ENCODE results near the gene TNS3.

The TNS3 gene

DNA sequence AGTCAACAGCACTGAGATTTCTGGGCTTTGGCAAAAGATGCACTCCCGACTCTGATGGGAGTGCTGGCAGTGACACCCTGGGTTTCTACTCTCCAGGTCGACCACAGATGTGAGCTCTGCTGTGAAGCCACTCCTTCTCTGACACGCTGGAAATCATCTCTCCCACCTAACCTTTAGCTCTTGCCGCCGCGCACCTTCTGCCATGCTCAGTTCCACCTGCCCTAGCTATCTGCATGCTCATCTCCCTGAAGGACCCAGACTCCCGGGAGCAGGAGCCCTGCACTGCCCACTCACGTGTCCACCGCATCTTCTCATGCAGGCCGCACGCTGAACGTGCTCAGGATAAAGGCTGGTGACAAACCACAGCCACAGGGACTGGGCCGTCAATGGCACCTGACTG is 174.8 kb downstream of the TNS3 start:
- no peak for DNase-seq (ENCODE audit: low read depth in 2 of 2)

DNA sequence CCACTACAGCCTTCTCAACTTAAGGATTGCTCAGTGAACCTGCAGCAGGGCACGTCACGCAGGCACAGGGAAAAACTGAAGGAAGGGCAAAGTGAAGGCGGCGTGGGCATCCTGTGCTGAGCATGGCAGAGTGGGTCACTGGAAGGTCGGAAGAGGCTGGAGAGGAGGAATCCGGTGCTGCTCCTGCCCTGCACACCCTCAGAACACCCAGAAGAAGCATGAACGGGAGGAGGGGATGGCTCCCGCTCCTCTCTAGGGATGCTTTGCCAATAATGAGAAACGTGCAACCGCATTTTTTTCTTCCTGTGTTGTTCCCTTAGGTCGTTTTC is 175.1 kb downstream of the TNS3 start:
- no peak for DNase-seq (ENCODE audit: low read depth in 2 of 2)

GRCh38 chr7:47405921-47406800 is 175.8 kb downstream of the TNS3 start:
- DNase-seq (ENCODE audit: low read depth in 2 of 2), result no peak

DNA sequence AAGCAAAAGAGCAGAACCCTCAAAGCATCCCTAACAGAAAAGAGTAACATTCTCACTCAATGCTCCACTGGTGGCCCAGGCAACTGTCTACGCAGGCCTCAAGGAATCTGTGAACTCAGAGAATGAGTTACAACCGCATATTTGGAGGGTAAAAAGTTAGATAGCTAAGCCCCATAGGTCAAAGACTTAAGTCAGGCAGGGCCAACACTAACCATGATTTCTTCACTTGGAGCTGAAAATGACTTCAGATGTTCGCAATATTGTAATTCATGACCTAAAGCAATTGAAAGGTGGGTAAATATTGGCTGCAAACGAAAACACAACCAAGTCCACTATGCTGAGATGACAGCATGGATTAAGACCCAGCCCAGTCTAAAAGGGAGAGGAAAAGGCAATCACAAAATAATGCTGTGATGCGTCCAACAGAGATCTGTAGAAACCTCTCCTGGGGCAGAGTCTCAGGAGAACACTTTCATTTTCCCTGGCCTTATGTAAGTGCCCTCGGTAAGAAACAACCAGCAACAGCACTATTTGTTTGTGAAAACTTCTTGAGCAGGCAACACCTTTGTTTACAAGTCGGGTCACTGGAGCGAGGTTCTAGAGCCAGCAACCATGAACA is 176.5 kb downstream of the TNS3 start:
- no peak for DNase-seq (ENCODE audit: low read depth in 2 of 2)

DNA sequence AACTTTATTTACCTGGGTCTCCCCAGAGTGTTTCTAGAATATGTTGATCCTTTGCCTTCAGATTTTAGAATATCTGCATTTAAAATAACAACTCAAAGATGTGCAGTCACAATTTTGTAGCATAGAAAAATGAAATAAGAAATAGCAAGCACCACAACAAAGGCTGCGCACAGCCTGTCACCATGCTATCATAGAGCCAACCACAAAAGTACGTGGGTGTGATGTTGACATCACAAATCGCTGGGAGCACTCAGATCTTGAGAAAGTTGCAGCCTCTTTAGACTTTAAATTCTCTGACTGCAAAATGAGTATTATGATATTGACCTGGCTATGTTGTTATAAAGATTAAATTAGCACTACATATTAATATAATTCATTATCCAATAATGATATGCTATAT is 177.9 kb downstream of the TNS3 start:
- DNase-seq (ENCODE audit: low read depth in 2 of 2), result no peak

GRCh38 chr7:47402941-47403866 is 178.7 kb downstream of the TNS3 start:
- DNase-seq (ENCODE audit: low read depth in 2 of 2), result no peak

DNA sequence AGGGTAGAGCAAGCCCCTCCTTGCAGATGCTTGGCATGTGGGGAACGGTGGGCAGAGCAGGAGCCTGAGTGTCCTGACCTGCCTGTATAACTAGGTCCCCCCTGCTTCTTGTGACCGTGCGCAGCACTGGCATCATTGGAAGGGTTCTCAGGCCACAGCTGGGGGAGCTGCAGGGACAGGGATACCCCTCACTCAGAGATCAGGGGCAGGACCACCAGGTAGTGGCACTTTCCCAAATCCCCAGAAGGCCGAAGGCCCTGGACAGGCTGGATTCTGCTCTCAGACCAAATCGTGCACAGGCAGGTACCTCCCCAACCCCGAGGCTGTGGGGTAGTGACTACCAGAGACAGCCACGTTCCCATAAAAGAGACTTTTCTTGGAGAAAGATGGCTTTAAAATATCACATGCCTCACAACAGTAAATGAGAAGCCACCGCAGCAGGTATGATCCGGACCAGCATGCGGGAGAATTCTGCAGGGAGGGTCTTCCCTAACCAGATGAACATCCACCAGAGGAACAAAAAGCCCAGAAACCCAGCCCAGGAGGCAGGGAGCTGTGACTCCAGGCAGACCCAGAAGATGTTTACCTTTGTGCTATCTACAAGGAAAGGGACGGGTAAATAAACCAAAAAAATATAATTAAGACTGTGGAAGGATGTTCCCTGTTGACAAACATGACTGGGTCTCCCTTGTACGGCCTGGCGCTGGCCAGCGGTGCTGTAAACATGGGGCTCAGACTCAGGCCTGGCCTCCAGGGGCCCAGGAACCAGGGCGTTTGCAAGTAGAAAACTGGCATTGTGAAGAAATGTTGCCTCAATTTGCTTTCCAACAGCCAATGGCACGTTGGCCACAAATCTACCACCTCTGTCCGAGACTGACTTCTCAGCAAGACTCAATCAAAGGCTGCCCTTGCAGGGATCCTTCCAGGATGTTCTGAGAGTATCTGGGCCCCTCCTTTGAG is 180.0 kb downstream of the TNS3 start:
- no peak for DNase-seq (ENCODE audit: low read depth in 2 of 2)

DNA sequence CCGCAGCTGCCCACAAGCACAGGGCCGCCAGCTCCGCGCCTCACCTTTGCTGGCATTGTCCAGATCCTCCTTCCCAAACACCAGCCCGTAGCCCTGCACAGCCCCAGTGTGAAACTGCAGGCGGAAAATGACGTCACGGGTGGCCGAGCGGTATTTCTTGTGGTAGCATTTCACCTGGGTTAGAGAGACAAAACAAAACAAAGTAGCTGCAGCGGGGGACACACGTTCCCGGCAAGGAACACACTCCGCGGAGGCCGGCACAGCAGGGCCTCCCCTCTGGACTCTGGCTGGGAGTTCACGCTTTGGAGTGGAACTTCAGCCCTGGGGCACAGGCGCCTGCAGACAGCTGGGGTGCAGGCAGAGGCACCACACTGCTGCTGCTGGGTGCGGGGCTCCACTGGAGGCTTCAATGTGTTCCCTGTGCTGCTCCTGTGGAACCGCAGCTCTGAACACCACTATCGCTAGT is 181.1 kb downstream of the TNS3 start:
- no peak for DNase-seq (ENCODE audit: low read depth in 2 of 2)

GRCh38 chr7:47400001-47400400 is 181.9 kb downstream of the TNS3 start:
- no peak for DNase-seq (ENCODE audit: low read depth in 2 of 2)

- DNase-seq (ENCODE audit: low read depth in 2 of 2), result no peak
Observed at GRCh38 chr7:47394751-47395252, 187.1 kb downstream of the TNS3 start.

DNA sequence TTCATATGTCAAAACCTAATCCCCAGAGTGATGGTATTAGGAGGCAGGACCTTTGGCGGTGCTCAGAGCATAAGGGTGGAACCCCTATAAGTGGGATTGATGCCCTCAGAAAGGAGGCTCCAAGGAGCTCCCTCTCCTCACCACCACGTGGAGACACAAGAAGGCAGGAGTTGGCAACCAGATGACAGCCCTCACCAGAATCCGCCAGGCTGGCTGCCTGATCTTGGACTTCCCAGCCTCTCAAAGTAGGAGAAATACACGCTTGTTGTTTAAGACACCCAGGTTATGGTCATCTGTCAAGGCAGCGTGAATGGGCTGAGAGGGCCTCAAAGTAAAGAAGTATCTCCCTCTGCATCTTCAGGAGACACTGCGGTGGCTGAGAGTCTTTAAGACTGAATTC is 187.7 kb downstream of the TNS3 start:
- no peak for DNase-seq (ENCODE audit: low read depth in 2 of 2)

GRCh38 chr7:47393406-47393805 is 188.5 kb downstream of the TNS3 start:
- no peak for DNase-seq (ENCODE audit: low read depth in 2 of 2)

DNA sequence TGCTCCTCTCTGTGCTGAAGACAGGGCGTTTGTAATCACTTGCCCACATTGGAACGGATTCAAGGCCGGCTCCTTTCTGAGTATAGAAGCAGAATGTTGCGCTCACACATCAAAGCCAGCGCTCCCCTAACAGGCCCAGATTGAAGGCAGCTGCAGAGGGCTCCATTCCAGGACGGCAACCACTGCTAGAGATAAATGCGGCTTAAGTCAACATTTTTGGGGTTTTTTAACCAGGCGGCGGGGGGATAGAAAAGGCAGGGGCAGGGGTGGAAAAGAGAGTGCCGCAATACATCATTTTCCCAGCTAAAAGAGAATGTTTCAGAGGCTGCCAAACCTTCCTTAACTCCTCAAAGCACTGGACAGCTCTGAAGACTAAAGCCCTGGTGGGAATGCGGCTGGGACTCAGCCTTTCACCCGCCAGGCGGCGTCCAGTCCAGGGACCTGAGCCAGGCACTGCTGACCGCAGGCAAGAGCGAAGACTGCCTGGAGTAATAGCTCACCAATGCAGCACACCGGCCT is 189.6 kb downstream of the TNS3 start:
- DNase-seq (ENCODE audit: low read depth in 2 of 2), result no peak

GRCh38 chr7:47391726-47392125 is 190.2 kb downstream of the TNS3 start:
- no peak for DNase-seq (ENCODE audit: low read depth in 2 of 2)

- DNase-seq (ENCODE audit: low read depth in 2 of 2), result no peak
Observed at GRCh38 chr7:47390914-47391313, 191.0 kb downstream of the TNS3 start.

DNA sequence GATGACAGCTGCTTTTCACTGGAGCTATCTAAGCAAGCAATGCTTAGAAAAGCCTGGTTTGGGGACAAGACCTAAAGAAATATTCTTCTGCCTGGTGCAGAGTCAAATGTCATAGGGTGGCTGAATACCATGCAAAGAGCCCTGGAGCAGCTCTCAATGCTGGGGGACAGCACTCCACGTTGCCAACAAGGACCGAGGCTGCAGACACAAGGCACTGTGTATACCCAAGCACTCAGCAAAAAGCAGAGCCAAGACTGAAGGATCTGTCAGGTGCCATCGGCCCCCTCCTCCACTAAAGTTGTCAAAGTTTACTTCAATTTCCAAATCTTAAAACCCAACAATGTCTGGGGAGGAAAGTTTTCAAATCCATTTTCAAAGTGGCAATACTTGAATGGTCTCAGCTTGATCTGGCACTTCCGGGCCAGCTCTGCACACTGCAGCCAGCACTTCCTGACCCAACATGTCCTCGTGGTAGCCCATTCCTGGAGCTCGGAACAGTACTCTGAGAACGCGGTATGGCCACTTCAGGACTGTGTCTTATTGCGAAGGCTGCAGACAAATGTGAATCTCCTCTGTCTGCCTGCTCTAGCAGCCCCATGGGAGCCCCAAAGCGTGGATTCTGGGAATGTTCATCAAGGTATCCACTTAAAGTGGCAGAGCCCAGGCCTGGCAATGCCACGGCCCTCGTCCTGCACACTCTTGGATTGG is 191.8 kb downstream of the TNS3 start:
- DNase-seq (ENCODE audit: low read depth in 2 of 2), result no peak

GRCh38 chr7:47389171-47389922 is 192.6 kb downstream of the TNS3 start:
- no peak for DNase-seq (ENCODE audit: low read depth in 2 of 2)

DNA sequence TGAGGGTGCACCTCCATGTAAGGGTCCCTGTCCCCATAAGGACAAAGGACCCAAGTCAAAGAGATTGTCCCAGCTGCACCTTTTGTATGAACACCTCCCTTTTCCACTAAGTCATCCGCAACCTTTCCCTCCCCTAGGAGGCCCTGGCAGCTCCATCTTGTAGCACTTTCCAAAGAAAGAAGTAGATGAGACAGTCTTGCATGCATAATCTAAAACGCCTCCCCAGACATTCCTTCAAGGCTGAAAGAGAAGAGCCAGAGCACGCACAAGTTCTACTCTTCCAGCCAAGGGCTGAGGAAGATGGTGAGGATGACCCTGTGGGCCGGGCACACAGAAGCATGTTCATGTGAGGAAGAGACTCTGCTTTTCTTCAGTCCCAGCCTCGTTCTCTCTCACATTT is 194.4 kb downstream of the TNS3 start:
- no peak for DNase-seq (ENCODE audit: low read depth in 2 of 2)

- no peak for DNase-seq (ENCODE audit: low read depth in 2 of 2)
Observed at GRCh38 chr7:47386273-47386835, 195.6 kb downstream of the TNS3 start.
